DMS153 (cell line): Measurements from ENCODE around the gene TBC1D22A.

ENCODE experiments used
- DNase-seq: peaks from one replicate; lab custom pipeline; 2025; lab: John Stamatoyannopoulos, UW

TBC1D22A gene

GRCh38 chr22:47221840-47222615 is 459.6 kb downstream of the TBC1D22A start:
- DNase-seq = no peak
